GM18519 (cell line): Measurements from ENCODE around the gene SMIM10.
A peak's percentile ranks its signal among the peaks of the same experiment; 100 is the strongest.
"Not testable (repeated sequence)": the region's sequence is repeated elsewhere in the genome, so short reads cannot be mapped to it uniquely, and the experiment has no call there.

Source experiments
- ATAC-seq: cut with Tn5 transposase; IDR thresholded peaks from one replicate; pipeline ENCODE4 v1.9.1; 2021; ENCODE audit warnings: mild to moderate bottlenecking, moderate library complexity; ENCODE audit not compliant: unreplicated experiment, low FRiP score

Gene SMIM10

DNA sequence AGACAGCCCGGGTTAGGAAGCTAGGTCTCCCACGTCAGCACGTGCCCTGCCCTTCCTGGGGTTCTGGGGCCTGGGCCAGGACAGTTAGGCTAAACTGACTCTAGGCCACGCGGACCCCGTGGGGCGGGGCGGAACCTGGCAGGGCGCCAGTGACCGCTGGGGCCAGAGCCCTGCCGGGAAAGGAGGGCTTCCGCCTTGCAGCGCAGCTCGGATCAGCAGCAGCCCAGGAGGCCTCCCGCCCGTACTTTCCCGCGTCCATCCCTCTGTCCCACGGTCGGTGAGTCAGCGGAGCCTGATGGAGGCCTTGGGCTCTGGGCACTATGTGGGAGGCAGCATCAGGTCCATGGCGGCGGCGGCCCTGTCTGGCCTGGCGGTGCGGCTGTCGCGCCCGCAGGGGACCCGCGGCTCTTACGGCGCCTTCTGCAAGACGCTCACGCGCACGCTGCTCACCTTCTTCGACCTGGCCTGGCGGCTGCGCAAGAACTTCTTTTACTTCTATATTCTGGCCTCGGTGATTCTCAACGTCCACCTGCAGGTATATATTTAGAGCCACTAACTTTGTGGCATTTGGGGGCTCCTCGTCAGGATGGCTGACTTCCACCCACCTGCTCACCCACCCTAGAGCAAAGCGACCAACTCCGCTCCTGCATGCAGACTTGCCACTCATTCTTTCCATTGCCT, at the start of gene SMIM10:
Gene SMIM10 (plus strand): TSS at position 191 of the 681 bp plus-strand sequence. CDS start 105 bp downstream, at position 296.
- ATAC-seq: no peak

DNA sequence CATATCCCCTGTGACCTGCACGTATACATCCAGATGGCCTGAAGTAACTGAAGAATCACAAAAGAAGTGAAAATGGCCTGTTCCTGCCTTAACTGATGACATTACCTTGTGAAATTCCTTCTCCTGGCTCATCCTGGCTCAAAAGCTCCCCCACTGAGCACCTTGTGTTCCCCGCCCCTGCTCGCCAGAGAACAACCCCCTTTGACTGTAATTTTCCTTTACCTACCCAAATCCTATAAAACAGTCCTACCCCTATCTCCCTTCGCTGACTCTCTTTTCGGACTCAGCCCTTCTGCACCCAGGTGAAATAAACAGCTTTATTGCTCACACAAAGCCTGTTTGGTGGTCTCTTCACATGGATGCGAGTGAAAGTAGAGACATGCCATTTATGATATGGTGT, 44.4 kb upstream of the SMIM10 start:
- not testable (repeated sequence) for ATAC-seq

DNA sequence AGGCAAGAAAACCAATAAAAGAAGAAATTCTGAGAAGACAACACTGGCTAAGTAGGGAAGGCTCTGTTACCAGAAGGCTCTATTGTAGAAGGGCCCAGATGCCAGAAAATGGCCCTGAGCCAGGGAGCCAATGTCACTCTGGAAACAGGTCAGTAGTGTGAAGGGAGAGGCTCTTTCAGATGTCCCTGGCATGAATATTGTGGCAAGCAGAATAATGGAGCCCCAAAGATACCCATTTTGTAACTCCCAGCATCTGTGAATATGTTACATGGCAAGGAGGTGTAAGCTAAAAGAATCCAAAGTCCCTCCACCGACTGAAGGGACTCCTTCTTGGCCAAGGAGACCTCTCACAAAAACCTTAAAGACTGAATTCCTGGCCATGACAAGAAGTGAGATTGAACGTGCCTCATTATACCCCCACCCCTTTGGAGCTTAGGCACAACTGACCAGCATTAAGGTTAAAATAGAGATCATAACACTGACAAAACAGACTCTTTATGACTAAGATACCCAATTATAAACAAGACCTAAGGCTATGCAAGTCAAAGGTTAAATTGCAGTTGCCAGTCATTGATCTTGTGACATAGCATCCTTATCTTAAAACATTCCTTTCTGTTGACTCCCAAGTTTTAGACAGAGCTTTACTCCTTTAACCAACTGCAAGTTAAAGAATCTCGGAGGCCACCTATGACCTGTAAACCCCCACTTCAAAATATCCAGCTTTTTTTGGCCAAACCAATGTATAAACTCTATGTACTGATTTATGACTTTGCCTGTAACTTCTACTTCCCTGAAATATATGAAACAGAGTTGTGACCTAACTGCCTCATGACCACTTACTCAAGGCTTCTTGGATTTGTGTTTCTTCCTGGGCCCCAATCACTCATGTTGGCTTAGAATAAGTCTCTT, 42.2 kb upstream of the SMIM10 start:
- ATAC-seq: no peak

DNA sequence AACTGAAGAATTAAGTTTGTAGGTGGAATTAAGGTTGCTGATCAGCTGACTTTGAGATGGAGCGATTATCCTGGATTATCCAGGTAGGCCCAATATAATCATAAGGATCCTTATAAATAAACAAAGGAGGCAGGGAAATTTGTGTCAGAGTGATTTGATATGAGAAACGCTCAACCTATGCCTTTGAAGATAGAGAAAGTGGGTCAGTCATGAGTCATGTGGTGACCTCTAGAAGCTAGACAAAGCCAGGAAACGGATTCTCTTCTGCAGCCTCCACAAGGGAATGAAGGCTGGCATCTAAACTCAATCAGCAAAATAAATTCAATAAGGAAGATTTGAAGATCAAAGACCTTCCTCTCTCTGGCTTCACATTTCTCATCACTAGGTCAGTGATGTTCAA, 41.5 kb upstream of the SMIM10 start:
- no peak for ATAC-seq

DNA sequence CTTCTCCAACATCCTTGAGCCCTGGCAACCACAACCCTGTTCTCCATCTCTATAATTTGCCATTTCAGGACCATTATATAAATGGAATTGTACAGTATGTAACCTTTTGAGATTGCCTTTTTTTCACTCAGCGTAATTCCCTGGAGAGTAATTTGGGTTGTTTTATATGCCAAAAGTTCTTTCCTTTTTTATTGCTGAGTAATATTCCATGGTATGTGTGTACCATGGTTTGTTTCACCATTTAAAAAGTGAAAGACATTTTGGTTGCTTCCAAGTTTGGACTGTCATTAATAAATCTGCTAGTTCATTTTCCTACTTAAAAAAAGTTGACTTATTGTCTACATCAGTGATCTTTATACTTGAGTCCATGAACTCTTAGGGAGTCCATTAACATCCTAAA, 33.0 kb upstream of the SMIM10 start:
- no peak for ATAC-seq

DNA sequence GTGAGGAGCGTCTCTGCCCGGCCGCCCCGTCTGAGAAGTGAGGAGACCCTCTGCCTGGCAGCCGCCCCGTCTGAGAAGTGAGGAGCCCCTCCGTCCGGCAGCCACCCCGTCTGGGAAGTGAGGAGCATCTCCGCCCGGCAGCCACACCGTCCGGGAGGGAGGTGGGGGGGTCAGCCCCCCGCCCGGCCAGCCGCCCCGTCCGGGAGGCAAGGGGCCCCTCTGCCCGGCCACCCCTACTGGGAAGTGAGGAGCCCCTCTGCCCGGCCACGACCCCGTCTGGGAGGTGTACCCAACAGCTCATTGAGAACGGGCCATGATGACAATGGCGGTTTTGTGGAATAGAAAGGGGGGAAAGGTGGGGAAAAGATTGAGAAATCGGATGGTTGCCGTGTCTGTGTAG, 30.4 kb upstream of the SMIM10 start:
- ATAC-seq: not testable (repeated sequence)

DNA sequence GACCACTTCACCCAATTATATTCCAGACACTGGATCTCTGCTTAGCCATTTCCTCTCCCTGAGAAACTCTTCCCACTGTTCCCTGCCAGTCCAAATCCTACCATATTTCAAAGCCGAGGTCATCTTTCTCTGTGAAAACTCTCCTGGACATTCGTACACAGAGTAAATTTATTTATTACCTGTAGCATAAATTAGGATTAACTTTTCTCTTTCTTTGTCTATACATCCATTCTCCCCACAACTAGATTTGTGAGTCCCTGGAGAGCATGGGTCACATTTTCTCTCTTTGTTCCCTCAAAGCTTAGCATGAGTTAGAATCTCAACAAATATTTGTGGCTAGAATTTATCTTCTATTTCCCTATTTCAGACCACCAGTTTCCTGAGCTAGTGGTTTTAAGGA, 27.8 kb upstream of the SMIM10 start:
- no peak for ATAC-seq

DNA sequence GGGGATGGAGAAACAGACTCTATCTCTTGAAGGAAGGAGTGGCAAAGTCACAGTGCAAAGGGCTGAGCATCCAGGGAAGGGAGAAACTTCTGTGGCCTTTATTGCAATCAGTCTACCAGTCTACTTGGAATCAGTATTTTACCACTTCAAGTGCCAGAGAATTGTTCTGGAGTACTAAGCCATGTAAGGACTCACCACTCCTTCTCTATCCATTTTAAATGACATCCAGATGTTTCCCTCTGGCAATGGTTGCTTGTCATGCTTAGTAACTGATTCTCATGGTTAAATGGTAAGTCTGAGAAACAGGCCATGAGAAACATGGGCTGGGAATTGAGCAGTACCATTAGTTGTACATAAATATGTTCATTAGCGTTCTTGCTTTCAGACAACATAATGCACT, 21.1 kb upstream of the SMIM10 start:
- ATAC-seq: no peak

DNA sequence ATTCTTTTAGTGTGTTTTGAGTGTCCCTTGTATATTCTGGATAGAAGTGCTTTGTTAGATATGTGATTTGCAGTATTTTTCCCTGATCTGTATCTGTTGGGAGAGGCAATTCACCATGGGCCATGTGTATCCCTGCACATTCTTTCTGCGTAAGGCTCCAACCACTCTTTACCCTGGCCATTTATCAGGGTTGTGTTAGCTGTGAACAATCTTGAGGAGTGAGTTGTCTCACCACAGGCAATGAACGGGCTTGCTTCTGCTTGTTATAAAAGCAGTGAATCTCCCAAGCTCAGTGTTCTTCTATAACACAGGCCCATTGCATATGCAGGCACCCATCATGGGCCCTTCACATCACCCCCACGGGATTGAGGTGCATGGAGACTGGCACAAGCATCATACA, 18.9 kb upstream of the SMIM10 start:
- no peak for ATAC-seq

DNA sequence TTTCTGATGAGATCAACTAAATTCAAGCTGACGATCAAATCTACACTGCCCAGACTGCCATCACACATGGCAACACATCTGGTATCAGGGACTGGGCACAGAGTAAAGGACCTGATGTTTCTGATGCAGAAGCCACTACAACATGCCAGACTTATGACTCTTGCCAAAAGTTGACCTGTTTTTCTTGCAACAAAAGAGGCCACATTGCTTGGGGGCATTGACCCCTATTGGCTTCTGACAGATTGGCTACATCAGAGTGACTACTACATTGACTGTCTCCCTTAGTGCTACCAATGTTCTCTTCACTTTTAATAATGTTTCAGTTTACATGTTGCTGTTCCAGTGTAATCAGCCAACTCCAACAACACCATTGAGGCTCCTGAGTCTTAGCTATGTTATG, 15.3 kb upstream of the SMIM10 start:
- no peak for ATAC-seq

DNA sequence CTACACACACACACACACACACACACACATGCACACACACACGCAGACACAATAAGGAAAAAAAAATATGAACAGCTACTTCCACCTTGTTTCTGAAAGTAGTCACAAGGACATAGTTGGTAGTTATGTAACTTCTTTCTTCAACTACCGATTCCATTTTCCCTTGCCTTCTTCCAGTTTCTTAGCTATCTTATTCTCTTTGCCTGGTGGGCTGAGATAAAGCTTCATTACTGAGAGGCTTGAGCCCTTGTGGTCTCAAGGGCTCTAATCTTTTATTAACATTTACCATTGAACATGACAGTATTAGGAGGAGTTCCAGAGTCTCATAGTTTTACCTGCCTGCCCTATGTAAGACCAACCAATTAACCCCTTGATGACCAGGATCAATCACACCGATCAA, 8.9 kb upstream of the SMIM10 start:
- ATAC-seq: no peak

DNA sequence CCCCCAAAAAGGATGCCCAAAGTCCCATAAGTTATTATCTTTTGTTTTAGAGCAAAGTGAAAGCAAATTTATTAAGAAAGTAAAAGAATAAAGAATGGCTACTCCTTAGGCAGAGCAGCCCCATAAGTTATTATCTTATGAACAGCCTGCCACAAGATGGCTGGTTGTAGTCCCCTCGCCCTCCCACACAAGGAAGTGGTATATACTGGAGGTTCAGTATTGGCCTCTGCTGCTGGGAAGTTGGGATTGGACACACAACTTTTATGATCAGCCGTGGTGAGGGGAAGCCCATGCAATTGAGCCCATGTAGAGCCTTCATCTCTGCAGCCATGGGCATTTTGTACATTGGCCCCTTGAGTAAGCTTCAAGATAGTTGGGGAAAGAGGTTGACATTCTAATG, 8.0 kb upstream of the SMIM10 start:
- no peak for ATAC-seq

DNA sequence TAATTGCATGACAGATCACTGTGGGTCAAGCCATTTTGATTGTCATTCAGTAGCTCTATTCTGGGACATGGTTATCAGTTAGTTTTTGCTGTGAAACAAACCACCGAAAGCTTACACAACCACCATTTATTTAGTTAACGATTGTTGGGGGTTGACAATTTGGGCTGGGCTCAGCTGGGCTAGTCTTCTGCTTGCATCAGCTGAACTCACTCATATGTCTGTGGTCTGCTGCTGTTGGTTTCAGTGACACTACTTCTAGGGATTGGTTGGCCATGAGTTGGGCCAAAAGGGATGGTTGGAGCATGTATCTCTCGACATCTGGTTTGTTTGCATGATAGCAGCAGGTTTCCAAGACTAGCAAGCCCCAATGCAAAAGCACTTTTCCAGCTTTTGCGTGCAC, 5.3 kb upstream of the SMIM10 start:
- no peak for ATAC-seq

DNA sequence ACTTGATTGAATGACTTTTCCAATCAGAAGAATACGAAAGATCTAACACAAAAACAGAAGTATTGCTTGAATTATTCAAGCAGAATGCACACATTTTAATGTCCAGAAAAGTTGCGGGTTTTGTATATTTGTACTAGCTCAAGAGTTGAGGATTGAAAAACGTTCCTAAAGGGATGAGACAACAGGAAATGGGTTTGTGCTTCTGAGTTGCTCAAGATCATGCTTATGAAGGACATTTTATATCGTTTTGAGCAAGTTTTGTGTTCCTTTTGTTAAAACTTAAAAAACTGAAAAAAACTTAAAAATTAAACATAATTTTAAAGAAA, 353 bp upstream of the SMIM10 start:
- ATAC-seq: no peak

DNA sequence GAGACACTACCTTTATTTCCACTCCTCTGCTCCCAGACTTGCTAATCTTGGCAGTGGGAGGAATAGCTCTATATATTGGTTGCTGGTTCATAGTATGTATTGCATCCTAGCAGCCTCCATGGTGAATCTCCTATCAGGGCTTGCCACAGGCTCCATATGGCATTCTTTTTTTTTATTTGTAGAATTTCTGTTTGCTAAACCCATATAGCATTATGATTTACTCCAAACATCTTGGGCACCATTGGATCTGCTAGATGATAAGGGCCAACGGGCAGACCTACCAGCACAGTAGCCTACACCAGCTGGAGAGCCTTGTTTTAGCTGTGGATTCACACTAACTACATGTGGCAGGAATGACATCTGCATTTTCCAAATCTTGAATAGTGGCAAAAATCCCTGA, 6.9 kb downstream of the SMIM10 start:
- ATAC-seq: no peak

DNA sequence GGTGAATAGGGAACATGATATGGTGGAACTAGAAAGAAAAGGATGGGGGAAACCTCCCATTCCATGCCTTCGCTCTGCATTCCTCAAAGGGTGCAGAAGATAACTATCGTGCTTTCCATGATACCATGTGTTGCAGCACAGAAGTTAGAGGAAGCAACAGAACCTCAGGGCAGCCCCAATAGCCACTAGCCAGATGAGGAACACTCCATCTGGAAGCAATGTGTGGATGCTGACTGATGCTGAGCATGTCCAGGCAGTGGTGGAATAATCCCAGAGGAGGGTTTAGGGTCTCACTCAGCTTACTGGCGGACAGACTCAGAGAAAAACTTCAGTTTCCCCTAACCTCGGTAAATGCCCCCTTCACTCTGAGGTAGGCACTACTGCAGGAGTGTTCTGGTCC, 7.5 kb downstream of the SMIM10 start:
- ATAC-seq: no peak

DNA sequence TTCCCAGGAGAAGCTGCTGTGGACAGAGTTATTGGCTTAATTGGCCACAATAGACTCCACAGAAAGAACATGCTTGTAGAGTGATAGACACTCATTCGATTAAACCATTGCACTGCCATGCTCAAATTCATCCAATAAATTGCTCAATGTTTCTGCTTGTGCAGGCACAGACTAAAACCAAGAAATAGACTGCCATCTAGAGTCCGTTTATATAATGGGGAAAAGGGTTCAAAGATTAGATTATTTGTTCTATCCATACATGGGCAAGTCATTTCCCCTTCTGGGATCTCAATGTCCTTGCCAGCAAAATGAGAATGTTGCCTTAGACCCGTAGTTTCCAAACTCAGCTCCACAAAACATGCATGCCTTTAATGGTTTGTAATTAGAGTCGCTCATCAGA, 8.7 kb downstream of the SMIM10 start:
- ATAC-seq: no peak

DNA sequence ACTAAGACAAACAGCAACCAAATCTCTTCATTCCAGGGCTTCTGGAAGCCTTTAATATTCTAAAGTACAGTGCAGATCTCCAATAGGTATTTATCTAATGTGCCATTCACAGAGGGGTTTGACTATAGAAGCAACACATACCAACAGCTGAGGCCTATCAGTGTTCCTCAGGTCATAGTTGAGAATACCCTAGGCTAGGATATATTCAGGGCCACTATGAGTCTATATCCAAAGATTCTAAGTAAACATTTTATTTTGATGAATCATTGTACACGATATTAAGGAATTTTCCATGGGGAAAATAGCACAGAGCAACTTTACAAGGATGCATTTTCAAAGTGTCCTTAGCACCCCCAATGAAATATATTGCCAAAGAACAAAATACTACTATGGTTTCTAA, 9.7 kb downstream of the SMIM10 start:
- no peak for ATAC-seq

DNA sequence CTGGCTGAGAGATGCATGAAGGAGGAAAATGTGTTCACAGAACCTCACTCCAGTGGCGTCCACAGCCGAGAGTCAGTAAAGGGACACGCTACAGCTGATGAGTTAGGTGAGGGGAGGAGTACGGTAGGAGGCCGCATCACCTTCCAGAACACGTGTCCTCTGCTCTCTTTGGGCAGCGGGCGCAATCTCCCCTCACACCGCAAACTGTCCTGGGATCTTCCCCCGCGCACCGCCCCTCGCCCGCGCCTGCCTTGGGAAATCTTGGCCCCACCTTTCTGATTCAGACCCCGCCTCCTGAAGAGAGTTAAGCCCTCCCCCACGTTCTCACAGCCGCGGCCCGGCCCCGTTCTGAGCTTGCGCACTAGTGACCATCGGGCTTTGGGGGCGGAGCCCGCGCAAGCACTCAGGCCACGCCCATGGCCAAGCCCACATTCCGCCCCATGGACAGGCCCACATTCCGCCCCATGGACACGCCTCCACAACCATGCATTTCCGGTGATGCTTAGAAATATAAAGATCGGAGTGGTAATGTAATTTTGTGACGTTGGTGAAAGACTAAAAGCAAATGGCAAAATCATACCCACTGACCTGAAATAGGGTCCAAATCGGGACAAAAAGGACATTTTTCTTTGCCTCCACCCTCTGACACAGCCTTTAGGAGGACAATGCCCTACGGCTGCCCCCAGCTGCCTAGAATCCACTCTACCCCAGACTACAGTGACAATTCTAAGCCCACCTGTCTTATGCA, 13.3 kb downstream of the SMIM10 start:
- ATAC-seq: peak; percentile 78

DNA sequence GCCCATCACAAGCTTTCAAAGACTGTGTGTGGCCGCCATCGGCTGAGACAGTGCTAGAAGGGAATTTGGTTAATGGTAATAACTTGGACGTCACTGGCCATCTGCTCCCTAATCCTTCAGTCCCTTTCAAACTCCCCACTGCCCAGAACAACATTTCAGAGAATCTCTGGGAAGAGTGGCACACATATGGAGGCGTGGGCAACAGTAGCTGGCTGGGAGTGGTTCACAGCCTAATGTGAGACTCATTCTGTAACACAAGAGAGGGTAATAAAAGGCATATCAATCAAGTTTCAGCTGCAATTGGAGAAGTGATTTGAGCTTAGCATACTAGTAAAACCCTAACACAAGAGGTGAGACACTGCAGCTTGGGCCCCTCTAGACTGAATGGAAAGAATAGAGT, 15.4 kb downstream of the SMIM10 start:
- no peak for ATAC-seq

DNA sequence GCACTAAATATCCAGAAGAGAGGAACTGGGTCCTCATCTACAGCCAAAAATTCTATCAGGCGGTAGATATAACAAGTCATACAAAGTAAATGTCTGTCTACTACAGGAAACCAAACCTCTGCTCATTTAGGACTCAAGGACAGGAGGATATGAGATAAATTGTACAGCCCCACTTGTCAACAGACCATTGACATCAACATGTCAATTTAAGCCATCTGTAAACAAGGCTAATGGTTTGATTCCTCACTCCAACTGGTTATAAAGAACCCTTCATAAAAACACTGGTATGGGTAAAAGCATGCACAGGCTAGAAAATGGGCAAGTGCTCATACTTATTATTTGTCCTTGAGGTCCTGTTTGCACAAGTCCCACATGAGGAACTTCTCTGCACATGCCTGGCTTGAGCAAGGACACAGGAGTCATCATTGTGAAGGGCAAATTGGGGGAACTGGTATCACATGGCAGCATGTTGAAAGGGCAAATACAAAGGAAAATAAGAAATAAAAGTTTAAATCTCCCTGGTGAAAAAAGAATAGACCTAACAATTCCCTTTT, 18.3 kb downstream of the SMIM10 start:
- no peak for ATAC-seq
